HFFc6 (cell line): ENCODE measurements around the gene RAPGEF5. TPM values are rescaled to one million over a fixed set of nuclear protein-coding genes. Genes with fewer than 3 reads are reported as not detected.

ENCODE experiments used
- DNase-seq: peaks from one replicate; pipeline ENCODE4 v3.0.0-alpha.2; 2018
- H3K27ac Mint-ChIP-seq: 2 replicates; pipeline ENCODE4 v1.8.0; 2020; ENCODE audit warnings: mild to moderate bottlenecking, mixed read lengths
- H3K27me3 Mint-ChIP-seq: 2 replicates; pipeline ENCODE4 v1.8.0; 2021; ENCODE audit warnings: mild to moderate bottlenecking, moderate library complexity, mixed read lengths; ENCODE audit not compliant: insufficient read depth
- H3K36me3 Mint-ChIP-seq: 2 replicates; pipeline ENCODE4 v1.8.0; 2021; ENCODE audit warnings: low read depth, mixed read lengths
- H3K4me1 Mint-ChIP-seq: 2 replicates; pipeline ENCODE4 v1.8.0; 2020; ENCODE audit warnings: low read depth, mixed read lengths
- H3K4me3 Mint-ChIP-seq: 2 replicates; pipeline ENCODE4 v1.8.0; 2020; ENCODE audit warnings: mild to moderate bottlenecking, moderate library complexity, mixed read lengths
- H3K9me3 Mint-ChIP-seq: 2 replicates; pipeline ENCODE4 v1.8.0; 2020; ENCODE audit warnings: mild to moderate bottlenecking, mixed read lengths
- total RNA-seq, 6 experiments: library from RNA; stranded (reverse); fragmentation: NEBNext Ultra II Directional; extraction: Animal tissue kit (Norgen Biotek cat#: 25700); gene quantifications; 2 replicates in 1 of 6; 3 replicates in 5 of 6; pipeline ENCODE4 v1.2.3, GENCODE V29; 2021
- TF ChIP-seq, protein P1 (sequence below): fragments of 200-600 bp; sonication (generic); IDR thresholded peaks from 2 replicates; pipeline ENCODE4 v1.5.0; 2021; ENCODE audit warnings: antibody characterized with exemption, mild to moderate bottlenecking

The RAPGEF5 gene
- total RNA-seq, 6 experiments from 2014 or later, result 0.33 to 2.4 (median 1.3) TPM

DNA sequence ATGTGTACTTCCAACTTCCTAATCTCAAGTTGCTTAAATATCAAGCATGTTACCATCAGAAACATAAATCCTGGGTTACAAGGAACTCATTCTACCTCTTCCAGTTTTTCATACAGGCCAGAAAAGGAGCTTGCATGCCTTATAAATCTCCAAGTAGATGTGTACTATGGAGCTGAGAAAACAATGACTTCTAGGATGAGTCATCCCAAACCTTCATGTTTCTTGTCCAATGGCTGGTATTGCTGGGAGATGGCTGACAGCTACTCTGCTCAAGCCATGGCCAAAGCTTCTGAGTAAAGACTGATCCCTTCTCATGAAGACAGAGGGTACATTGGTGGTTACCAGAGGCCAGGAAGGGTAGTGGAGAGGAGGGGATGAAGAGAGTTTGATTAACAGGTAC is 8.6 kb downstream of the RAPGEF5 start:
- DNase-seq, result peak; percentile 16
- peaks cover 2% of the 10 kb centered on the region; the same call in 1 of the 2 replicates for H3K27me3 Mint-ChIP-seq

DNA sequence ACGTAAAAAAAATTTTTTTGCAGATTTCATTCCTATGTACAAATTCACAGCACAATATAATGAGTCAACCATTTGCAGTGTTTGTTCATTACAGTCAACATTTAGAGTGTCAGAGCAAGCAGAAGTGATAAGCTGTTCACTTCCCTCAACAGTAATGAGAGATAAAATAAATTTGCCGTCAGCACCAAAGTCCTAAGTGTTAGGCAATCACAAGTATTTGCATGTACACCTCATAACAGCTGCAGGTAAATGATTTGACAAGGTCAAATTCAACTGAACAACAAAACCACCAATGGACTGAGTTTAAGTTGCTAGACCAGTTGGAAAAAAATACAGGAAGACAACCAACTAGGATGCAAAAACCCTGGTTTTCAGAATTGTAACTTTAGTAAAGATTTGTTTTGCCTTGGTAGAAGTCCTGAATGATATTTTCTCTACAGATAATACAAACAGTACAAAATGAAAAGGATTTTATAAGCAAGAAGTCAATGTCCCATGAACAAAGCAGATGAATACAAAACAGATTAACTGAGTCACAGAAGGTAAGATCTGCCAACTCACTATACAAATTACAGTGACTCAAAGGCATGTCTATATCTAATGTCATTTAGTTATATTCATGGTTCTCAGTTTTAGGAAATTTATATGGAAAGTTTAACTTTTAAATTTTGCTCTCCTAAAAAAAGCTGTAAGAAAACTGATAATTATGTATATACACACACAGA is 10.4 kb downstream of the RAPGEF5 start:
- H3K27me3 Mint-ChIP-seq, result peaks cover 8% of the 10 kb centered on the region
- no peak overlapping the region for H3K27ac Mint-ChIP-seq
- H3K4me1 Mint-ChIP-seq, result peaks cover 38% of the 10 kb centered on the region
- TF ChIP-seq, protein P1, sequence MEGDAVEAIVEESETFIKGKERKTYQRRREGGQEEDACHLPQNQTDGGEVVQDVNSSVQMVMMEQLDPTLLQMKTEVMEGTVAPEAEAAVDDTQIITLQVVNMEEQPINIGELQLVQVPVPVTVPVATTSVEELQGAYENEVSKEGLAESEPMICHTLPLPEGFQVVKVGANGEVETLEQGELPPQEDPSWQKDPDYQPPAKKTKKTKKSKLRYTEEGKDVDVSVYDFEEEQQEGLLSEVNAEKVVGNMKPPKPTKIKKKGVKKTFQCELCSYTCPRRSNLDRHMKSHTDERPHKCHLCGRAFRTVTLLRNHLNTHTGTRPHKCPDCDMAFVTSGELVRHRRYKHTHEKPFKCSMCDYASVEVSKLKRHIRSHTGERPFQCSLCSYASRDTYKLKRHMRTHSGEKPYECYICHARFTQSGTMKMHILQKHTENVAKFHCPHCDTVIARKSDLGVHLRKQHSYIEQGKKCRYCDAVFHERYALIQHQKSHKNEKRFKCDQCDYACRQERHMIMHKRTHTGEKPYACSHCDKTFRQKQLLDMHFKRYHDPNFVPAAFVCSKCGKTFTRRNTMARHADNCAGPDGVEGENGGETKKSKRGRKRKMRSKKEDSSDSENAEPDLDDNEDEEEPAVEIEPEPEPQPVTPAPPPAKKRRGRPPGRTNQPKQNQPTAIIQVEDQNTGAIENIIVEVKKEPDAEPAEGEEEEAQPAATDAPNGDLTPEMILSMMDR, result no peak
- no peak overlapping the region for H3K4me3 Mint-ChIP-seq
- H3K36me3 Mint-ChIP-seq, result no peaks in the 10 kb centered on the region
- DNase-seq, result no peak
- no peaks in the 10 kb centered on the region for H3K9me3 Mint-ChIP-seq

More for the DNA sequence above, 8.6 kb downstream of the RAPGEF5 start:
- Mint-ChIP-seq H3K27ac (no peak overlapping the region), H3K36me3 (0 out of 2 replicates have a peak, but pooled peaks cover 4% of the 10 kb centered on the region), H3K4me3 (no peak overlapping the region), H3K9me3 (no peaks in the 10 kb centered on the region), H3K4me1 (peaks cover 48% of the 10 kb centered on the region)
- TF ChIP-seq, protein P1, result no peak

DNA sequence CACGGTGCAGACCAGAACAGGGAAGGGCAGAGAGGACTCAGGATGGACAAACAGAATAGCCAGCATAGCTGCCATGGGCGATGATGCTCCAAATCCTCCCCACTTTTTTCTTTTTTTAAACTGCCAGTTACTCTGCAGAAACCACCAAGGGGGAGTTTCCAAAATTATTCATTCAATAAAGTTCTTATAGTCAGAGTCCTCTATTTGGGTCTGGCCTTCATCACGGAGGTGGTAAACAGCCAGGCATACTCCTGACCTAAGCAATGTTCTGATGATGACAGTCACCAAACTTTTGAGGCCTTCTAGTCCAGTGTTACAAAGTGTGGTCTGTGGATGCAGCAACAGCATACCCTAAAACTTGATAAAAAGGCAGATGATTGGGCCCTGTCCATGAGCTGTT is 12.3 kb downstream of the RAPGEF5 start:
- H3K27ac Mint-ChIP-seq, result no peak overlapping the region
- TF ChIP-seq, protein P1, result no peak
- no peak overlapping the region for H3K4me3 Mint-ChIP-seq
- peaks cover 21% of the 10 kb centered on the region for H3K4me1 Mint-ChIP-seq
- H3K9me3 Mint-ChIP-seq, result no peaks in the 10 kb centered on the region
- H3K27me3 Mint-ChIP-seq, result peaks cover 11% of the 10 kb centered on the region
- no peak for DNase-seq
- H3K36me3 Mint-ChIP-seq, result no peaks in the 10 kb centered on the region

DNA sequence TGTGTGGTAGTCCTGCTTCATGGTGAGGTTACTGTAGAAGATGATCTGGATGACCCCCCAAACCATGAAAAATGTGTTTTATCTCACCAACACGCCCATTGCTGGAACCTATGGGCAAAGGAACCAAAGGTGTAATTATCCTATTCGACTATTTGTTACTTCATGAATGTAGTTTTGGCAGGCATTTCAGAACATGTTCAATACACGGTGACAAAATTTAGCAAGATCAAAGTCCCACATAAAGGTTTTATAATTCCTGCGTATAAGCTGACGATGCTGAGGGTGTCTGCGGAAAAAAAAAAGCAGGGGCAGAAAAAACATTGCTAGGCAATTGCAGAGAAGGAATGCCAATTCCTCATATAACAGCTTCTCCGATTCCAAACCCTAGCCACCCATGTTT is 13.3 kb downstream of the RAPGEF5 start:
- no peak overlapping the region for H3K4me3 Mint-ChIP-seq
- H3K27ac Mint-ChIP-seq, result no peak overlapping the region
- no peaks in the 10 kb centered on the region for H3K36me3 Mint-ChIP-seq
- H3K9me3 Mint-ChIP-seq, result no peaks in the 10 kb centered on the region
- no peak for DNase-seq
- peaks cover 19% of the 10 kb centered on the region for H3K4me1 Mint-ChIP-seq
- TF ChIP-seq, protein P1, result no peak
- H3K27me3 Mint-ChIP-seq, result peaks cover 11% of the 10 kb centered on the region

DNA sequence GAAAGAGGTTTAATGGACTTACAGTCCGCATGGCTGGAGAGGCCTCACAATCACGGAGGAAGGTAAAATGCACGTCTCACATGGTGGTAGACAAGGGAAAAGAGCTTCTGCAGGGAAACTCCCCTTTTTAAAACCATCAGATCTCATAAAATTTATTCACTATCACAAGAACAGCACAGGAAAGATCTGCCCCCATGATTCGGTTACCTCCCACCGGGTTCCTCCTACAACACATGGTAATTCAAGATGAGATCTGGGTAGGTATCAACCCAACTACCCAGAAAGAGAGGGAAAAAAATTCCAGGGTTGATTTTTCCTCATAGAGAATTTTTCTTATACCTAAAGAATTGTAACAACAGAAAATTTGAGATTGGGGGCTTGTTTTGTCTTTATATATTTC is 13.9 kb downstream of the RAPGEF5 start:
- no peak overlapping the region for H3K4me3 Mint-ChIP-seq
- no peaks in the 10 kb centered on the region for H3K36me3 Mint-ChIP-seq
- H3K27me3 Mint-ChIP-seq, result peaks cover 11% of the 10 kb centered on the region
- H3K4me1 Mint-ChIP-seq, result peaks cover 14% of the 10 kb centered on the region
- no peak for DNase-seq
- H3K27ac Mint-ChIP-seq, result no peak overlapping the region
- TF ChIP-seq, protein P1, result no peak
- no peaks in the 10 kb centered on the region for H3K9me3 Mint-ChIP-seq
